Measurements from ENCODE around the gene NMNAT3. TPM values are rescaled to one million over a fixed set of nuclear protein-coding genes. Genes with fewer than 3 reads are reported as not detected.

The NMNAT3 gene
- total RNA-seq, 1 donor, result 0.86 TPM

- TF ChIP-seq CTCF (IDR thresholded peaks at IDR 0.05; ENCODE audit: insufficient read depth, low read depth, low read length), result peak; percentile 12
- DNase-seq (ENCODE audit: low read depth), result no peak
- H3K4me3 ChIP-seq (ENCODE audit: low read depth, low read length), result no peak overlapping the region
These were observed 136.1 kb downstream of the NMNAT3 start for GRCh38 chr3:139541532-139542288.

- no peak overlapping the region for H3K4me3 ChIP-seq (ENCODE audit: low read depth, low read length)
- no peak for TF ChIP-seq CTCF (IDR thresholded peaks at IDR 0.05; ENCODE audit: insufficient read depth, low read depth, low read length)
- DNase-seq (ENCODE audit: low read depth), result no peak
These were observed 136.9 kb downstream of the NMNAT3 start for GRCh38 chr3:139540651-139541531.

GRCh38 chr3:139538733-139539132 lies 139.0 kb downstream of the NMNAT3 start:
- H3K4me3 ChIP-seq (ENCODE audit: low read depth, low read length), result peak overlapping the region; percentile 53
- DNase-seq (ENCODE audit: low read depth), result peak; percentile 54
- TF ChIP-seq CTCF (IDR thresholded peaks at IDR 0.05; ENCODE audit: insufficient read depth, low read depth, low read length), result no peak

- no peak overlapping the region for H3K4me3 ChIP-seq (ENCODE audit: low read depth, low read length)
- DNase-seq (ENCODE audit: low read depth), result no peak
- TF ChIP-seq CTCF (IDR thresholded peaks at IDR 0.05; ENCODE audit: insufficient read depth, low read depth, low read length), result no peak
These were observed 139.8 kb downstream of the NMNAT3 start for GRCh38 chr3:139537795-139538621.

- TF ChIP-seq CTCF (IDR thresholded peaks at IDR 0.05; ENCODE audit: insufficient read depth, low read depth, low read length), result no peak
- no peak overlapping the region for H3K4me3 ChIP-seq (ENCODE audit: low read depth, low read length)
- peak; percentile 23 for DNase-seq (ENCODE audit: low read depth)
These were observed 140.4 kb downstream of the NMNAT3 start for GRCh38 chr3:139537361-139537760.

All from fibroblast of villous mesenchyme (primary cell).